Right cardiac atrium (tissue), 5 donors: ENCODE measurements around the gene TMEM200B. TPM values are rescaled to one million over a fixed set of nuclear protein-coding genes. Genes with fewer than 3 reads are reported as not detected.

Experiments
- ATAC-seq, 2 donors: fragments of 200-7000 bp; cut with Tn5 transposase; one replicate each; pipeline versions ENCODE4 v1.8.0 to v1.9.1; 2020; ENCODE audit warnings: moderate library complexity in 2 of 2, mild to moderate bottlenecking in 1 of 2
- DNase-seq, 3 donors: peaks; one replicate each; pipeline ENCODE4 v3.0.0-alpha.2; 2020
- H3K27ac ChIP-seq: one replicate; pipeline ENCODE4 v1.5.1; 2013; ENCODE audit warnings: mild to moderate bottlenecking, low read length, control low read depth, moderate library complexity
- H3K27me3 ChIP-seq: one replicate; pipeline ENCODE4 v1.6.1; 2013; ENCODE audit not compliant: control insufficient read depth, insufficient read depth
- H3K4me1 ChIP-seq: one replicate; pipeline ENCODE4 v1.6.1; 2013; ENCODE audit warnings: low read length; ENCODE audit not compliant: control insufficient read depth, insufficient read depth
- H3K4me3 ChIP-seq: one replicate; pipeline ENCODE4 v1.5.1; 2013; ENCODE audit warnings: low read length, control low read depth
- H3K9me3 ChIP-seq: one replicate; pipeline ENCODE4 v1.6.1; 2013; ENCODE audit warnings: low read length; ENCODE audit not compliant: control insufficient read depth
- WGBS: extraction: QIAGEN DNeasy Blood & Tissue Kit; methylation state at CpG from one replicate; pipeline ENCODE4 v1.1.7; 2013; 5-methylcytosine and 5-hydroxymethylcytosine counted together
- intact Hi-C, 4 donors: fragments of 100-400 bp; cut with DNase I; formaldehyde crosslinking; loops; one replicate each; pipeline versions ENCODE4 v1.11.0 to v1.14.0; 2022 to 2023
- long read RNA-seq, 4 donors: library from polyadenylated mRNA; unstranded; transcript quantifications; one replicate each; pipeline ENCODE4 v2.0.0, GENCODE V29; 2020 to 2021
- polyA plus RNA-seq: library from polyadenylated mRNA; stranded (reverse); fragments of 200-250 nt; gene quantifications from one replicate; pipeline ENCODE4 v1.2.3, GENCODE V29; 2013
- total RNA-seq, 4 donors: library from RNA; stranded (reverse); fragmentation: NEBNext Ultra II Directional; extraction: Animal tissue kit (Norgen Biotek cat#: 25700); gene quantifications; one replicate each; pipeline ENCODE4 v1.2.1, GENCODE V29; 2021
- donor health status: healthy with polysubstance abuse.
- donor health status: DM: no; HTN: yes; CAD: no.
- donor health status: DM: no; HTN: no; CAD: no.
- donor health status: DM: no; HTN: yes; CAD: no; lungs with severe emphysema.
- donor health status: DM: yes; HTN: yes; CAD: no.

Gene TMEM200B
- total RNA-seq (1 to 10 TPM; 3.6 to 4.1 (median 3.9) TPM), polyA plus RNA-seq (2.8 TPM)
- long read RNA-seq, donor 1, transcript TMEM200B-202 (2 exons, 2,501 nt): major isoform, 14 of 16 reads
- long read RNA-seq, donor 1, partial matches to known transcripts: 0 of 16 reads
- long read RNA-seq, donor 1, other reads (novel, unspliced or antisense): 1 of 16 reads
- long read RNA-seq, donor 2, partial matches to known transcripts: 0 of 8 reads
- long read RNA-seq, donor 2, other reads (novel, unspliced or antisense): 3 of 8 reads
- long read RNA-seq, donor 3, partial matches to known transcripts: 0 of 5 reads
- long read RNA-seq, donor 3, other reads (novel, unspliced or antisense): 5 of 5 reads
- long read RNA-seq, donor 4, transcript TMEM200B-202 (2 exons, 2,501 nt): major isoform, 12 of 15 reads
- long read RNA-seq, donor 4, partial matches to known transcripts: 0 of 15 reads
- long read RNA-seq, donor 4, other reads (novel, unspliced or antisense): 2 of 15 reads

DNA sequence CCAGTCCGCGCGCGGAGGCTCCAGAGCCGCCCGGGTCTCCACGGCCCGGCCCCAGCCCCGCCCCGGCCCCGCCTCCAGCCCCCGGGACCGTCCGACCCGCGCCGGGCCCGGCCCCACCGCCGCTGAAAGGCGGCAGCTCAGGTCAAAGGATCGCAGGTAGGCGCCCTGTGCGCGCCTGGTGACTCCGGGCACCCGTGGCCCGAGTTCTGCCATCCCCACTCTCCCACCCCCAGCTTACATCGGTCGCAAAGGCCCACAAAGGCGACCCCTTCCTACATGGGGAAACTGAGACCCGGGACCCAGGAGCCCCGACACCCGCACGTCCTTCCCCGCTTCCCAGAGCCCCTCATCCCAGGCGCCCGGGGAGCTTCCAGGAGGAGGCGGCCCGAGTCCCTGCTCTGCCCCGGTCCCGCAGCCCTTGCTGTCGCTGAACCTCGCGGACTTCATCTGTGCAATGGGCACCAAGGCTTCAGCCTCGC is at the start of gene TMEM200B:
TMEM200B (minus strand) TSS at position 17 of the 479 bp plus-strand sequence. CDS start 2,075 bp downstream, outside the sequence.
- intact Hi-C loops: loop anchor here in 3 of 4 donors (5.0 to 10.0 kb wide), 3 partner anchors 51 to 61 kb away; partner anchors contain the start of gene SRSF4 (in 2 of the 3)
- Histone ChIP-seq H3K27ac (peak within 1 kb of the TSS; percentile 86), H3K9me3 (no peaks in the 10 kb centered on the region), H3K27me3 (no peaks in the 10 kb centered on the region), H3K4me3 (peak within 1 kb of the TSS; percentile 70), H3K4me1 (no peaks in the 10 kb centered on the region)
- ATAC-seq (peak; percentile 30 to 42), DNase-seq (peak; percentile 27 to 72 (median 65))
- WGBS: under 1% methylated on average over 46 of the region's 46 CpGs

DNA sequence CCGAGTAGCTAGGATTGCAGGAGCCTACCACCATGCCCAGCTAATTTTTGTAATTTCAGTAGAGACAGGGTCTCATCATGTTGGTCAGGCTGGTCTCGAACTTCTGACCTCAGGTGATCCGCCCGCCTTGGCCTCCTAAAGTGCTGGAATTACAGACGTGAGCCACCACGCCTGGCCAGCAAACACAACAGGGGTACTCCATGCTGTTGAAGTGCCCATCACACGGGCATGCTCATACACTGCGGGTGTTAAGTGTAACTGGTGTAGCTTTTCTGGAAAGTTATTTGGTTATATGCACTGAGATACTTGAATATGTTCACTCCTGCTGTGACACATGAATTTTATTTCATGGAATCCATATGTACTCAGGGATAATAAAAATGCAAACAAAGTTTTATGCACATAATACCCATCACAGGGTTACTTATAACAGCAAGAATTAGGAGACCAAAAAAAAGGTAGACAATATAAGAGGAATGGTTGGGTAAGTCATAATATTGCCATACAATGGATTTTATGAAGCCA is 48.8 kb upstream of the TMEM200B start:
- ATAC-seq (no peak), DNase-seq (no peak)
- Histone ChIP-seq H3K27ac (no peak overlapping the region), H3K4me1 (peaks cover 6% of the 10 kb centered on the region), H3K27me3 (no peaks in the 10 kb centered on the region), H3K4me3 (no peak overlapping the region), H3K9me3 (no peaks in the 10 kb centered on the region)
- intact Hi-C loops: loop anchor here in 1 of 4 donors (10.0 kb wide), 1 partner anchor 48 kb away; the partner anchor contains the start of gene TMEM200B
- 88% methylated on average over 8 of the region's 8 CpGs for WGBS

DNA sequence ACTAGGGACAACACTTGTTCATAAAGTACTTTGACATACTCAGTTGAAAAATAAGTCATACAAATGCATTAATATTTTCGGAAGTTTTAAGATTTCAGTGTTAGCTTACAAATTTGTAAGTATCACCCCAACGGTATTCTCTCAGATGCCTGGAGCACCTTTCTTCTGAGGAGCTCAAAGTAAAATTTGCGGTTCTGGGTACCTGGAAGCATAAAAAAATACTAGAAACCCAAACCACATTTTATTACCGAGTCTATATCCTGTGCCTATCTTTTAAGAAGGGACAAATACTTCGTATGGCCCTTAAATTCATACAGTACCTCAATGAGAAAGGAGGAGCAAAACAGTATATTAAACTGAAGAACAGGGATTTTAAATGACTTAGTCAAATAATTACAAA is 47.8 kb upstream of the TMEM200B start:
- H3K9me3 ChIP-seq: no peaks in the 10 kb centered on the region
- intact Hi-C loops: loop anchor here in 1 of 4 donors (10.0 kb wide), 1 partner anchor 47 kb away; the partner anchor contains the start of gene TMEM200B
- ATAC-seq (no peak), DNase-seq (no peak)
- H3K4me1 ChIP-seq: peaks cover 9% of the 10 kb centered on the region
- H3K4me3 ChIP-seq: no peak overlapping the region
- 79% methylated on average over 5 of the region's 5 CpGs for WGBS
- no peaks in the 10 kb centered on the region for H3K27me3 ChIP-seq
- H3K27ac ChIP-seq: no peak overlapping the region

- no peak for ATAC-seq
- H3K27ac ChIP-seq: no peak overlapping the region
- no peak overlapping the region for H3K4me3 ChIP-seq
- no peaks in the 10 kb centered on the region for H3K9me3 ChIP-seq
- intact Hi-C loops: loop anchor here in 1 of 4 donors (10.0 kb wide), 1 partner anchor 46 kb away; the partner anchor contains the start of gene TMEM200B
- peaks cover 10% of the 10 kb centered on the region for H3K4me1 ChIP-seq
- H3K27me3 ChIP-seq: no peaks in the 10 kb centered on the region
- WGBS: 27% methylated on average over 3 of the region's 3 CpGs
- no peak for DNase-seq
These were observed 47.4 kb upstream of the TMEM200B start for GRCh38 chr1:29171089-29171488.

DNA sequence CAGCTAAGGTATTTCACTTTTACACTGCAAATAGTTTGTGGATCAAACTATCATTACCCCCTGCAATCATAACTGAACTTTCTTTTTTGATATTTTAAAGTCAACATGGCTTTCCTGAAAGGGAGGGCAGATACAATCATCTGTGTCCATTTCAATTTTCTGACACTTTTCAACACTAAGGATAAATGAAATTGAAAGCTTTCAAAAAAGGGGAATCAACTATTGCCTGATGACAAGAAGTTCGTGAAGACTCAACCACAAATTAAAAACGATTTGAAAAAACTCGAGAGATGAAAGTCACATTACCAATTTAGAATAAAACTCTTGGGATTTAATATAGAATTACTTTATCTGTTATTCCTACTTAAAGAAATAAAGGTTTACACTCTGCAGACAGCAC is 46.3 kb upstream of the TMEM200B start:
- Histone ChIP-seq H3K4me1 (peaks cover 10% of the 10 kb centered on the region), H3K4me3 (no peak overlapping the region), H3K27me3 (no peaks in the 10 kb centered on the region), H3K9me3 (no peaks in the 10 kb centered on the region), H3K27ac (no peak overlapping the region)
- ATAC-seq (no peak), DNase-seq (no peak)
- 65% methylated on average over 3 of the region's 3 CpGs for WGBS
- intact Hi-C loops: loop anchor here in 1 of 4 donors (10.0 kb wide), 1 partner anchor 45 kb away; the partner anchor contains the start of gene TMEM200B

GRCh38 chr1:29167904-29168303 is 44.2 kb upstream of the TMEM200B start:
- H3K9me3 ChIP-seq: no peaks in the 10 kb centered on the region
- no peak overlapping the region for H3K4me3 ChIP-seq
- intact Hi-C loops: no loop called here
- H3K27me3 ChIP-seq: no peaks in the 10 kb centered on the region
- peaks cover 10% of the 10 kb centered on the region for H3K4me1 ChIP-seq
- WGBS: 96% methylated on average over 9 of the region's 9 CpGs
- no peak overlapping the region for H3K27ac ChIP-seq
- ATAC-seq (no peak), DNase-seq (no peak)

- Histone ChIP-seq H3K27me3 (no peaks in the 10 kb centered on the region), H3K4me1 (peaks cover 14% of the 10 kb centered on the region), H3K27ac (no peak overlapping the region), H3K4me3 (no peak overlapping the region), H3K9me3 (no peaks in the 10 kb centered on the region)
- no peak for ATAC-seq
- intact Hi-C loops: no loop called here
- WGBS: 62% methylated on average over 9 of the region's 9 CpGs
- peak in 1 of 3 donors; percentile 34 for DNase-seq
These were observed 42.7 kb upstream of the TMEM200B start for GRCh38 chr1:29166291-29166878.

GRCh38 chr1:29164588-29164987 is 40.9 kb upstream of the TMEM200B start:
- Histone ChIP-seq H3K9me3 (no peaks in the 10 kb centered on the region), H3K27ac (no peak overlapping the region), H3K4me1 (peaks cover 8% of the 10 kb centered on the region), H3K4me3 (no peak overlapping the region), H3K27me3 (no peaks in the 10 kb centered on the region)
- 80% methylated on average over 4 of the region's 4 CpGs for WGBS
- no peak for DNase-seq
- intact Hi-C loops: no loop called here
- no peak for ATAC-seq

DNA sequence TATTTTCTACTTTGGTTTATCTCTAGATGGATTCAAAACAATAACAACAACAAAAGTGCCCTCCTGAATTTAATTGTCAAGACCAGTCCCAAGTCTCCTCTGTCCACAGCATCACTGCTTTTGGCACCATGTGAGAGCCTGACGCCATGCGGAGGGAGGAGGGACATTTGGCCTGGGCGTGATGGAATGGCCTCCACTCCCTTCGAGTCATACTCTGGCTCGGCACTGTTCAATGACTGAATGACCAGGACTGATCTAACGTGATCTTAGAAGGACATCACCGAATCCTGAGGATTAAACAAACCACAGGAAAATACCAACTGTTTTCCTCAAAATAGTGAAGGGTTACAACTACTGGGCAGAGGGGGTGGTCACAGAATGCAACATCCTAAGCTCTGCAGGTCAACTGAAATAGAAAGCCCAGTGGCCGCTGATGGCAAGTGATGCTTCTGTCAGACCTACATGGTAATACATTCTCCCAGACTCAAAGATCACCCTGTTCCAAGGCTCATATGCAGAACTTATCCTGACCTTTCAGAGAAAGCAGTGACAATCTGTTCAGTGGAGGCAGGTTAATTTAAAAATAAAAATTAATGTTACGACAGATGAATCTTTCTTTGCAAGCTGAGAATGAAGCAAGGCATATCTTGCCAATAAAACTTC is 38.9 kb upstream of the TMEM200B start:
- peak; percentile 82 to 83 for ATAC-seq
- H3K4me1 ChIP-seq: peaks cover 8% of the 10 kb centered on the region
- H3K9me3 ChIP-seq: no peaks in the 10 kb centered on the region
- H3K4me3 ChIP-seq: no peak overlapping the region
- no peak overlapping the region for H3K27ac ChIP-seq
- peak; percentile 63 to 80 (median 72) for DNase-seq
- 58% methylated on average over 9 of the region's 9 CpGs for WGBS
- intact Hi-C loops: no loop called here
- H3K27me3 ChIP-seq: no peaks in the 10 kb centered on the region

- 56% methylated on average over 4 of the region's 4 CpGs for WGBS
- peaks cover 8% of the 10 kb centered on the region for H3K4me1 ChIP-seq
- ATAC-seq (no peak), DNase-seq (no peak)
- no peaks in the 10 kb centered on the region for H3K9me3 ChIP-seq
- intact Hi-C loops: no loop called here
- no peaks in the 10 kb centered on the region for H3K27me3 ChIP-seq
- H3K27ac ChIP-seq: no peak overlapping the region
- H3K4me3 ChIP-seq: no peak overlapping the region
These were observed 38.3 kb upstream of the TMEM200B start for GRCh38 chr1:29162025-29162424.
